Measurements from ENCODE around the gene DCP1A. TPM values are rescaled to one million over a fixed set of nuclear protein-coding genes. Genes with fewer than 3 reads are reported as not detected.
"Not testable (repeated sequence)": the region's sequence is repeated elsewhere in the genome, so short reads cannot be mapped to it uniquely, and the experiment has no call there.

Gene DCP1A
- total and polyA plus RNA-seq, 2 experiments from 2014 or later, result 34.3 to 67.0 TPM

DNA sequence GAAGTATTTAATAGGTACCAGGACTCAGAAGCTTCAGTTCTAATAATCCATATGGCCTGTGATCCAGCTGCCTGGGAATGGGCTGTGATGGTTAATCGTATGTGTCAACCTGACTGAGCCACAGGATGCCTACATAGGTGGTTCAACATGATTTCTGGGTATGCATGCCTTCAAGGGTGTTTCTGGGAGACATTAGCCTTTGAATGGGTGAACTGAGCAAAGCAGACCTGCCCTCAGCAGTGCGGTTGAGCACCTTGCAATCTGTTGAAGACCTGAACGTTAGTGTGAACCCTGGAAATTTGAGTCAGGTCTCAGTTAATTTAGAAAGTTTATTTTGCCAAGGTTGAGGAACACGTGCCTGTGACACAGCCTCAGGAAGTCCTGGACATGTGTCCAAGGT is 68.7 kb downstream of the DCP1A start:
- no peaks in the 10 kb centered on the region for H3K27me3 ChIP-seq
- H3K4me1 ChIP-seq (ENCODE audit: low read depth), result no peaks in the 10 kb centered on the region
- H3K27ac ChIP-seq, result no peak overlapping the region
- no peak overlapping the region for H3K4me3 ChIP-seq
- no peaks in the 10 kb centered on the region for H3K9me3 ChIP-seq (ENCODE audit: low read depth)
- no peak for DNase-seq (ENCODE audit: low read depth in 1 of 2, low spot score in 1 of 2)
- TF ChIP-seq, protein P1, sequence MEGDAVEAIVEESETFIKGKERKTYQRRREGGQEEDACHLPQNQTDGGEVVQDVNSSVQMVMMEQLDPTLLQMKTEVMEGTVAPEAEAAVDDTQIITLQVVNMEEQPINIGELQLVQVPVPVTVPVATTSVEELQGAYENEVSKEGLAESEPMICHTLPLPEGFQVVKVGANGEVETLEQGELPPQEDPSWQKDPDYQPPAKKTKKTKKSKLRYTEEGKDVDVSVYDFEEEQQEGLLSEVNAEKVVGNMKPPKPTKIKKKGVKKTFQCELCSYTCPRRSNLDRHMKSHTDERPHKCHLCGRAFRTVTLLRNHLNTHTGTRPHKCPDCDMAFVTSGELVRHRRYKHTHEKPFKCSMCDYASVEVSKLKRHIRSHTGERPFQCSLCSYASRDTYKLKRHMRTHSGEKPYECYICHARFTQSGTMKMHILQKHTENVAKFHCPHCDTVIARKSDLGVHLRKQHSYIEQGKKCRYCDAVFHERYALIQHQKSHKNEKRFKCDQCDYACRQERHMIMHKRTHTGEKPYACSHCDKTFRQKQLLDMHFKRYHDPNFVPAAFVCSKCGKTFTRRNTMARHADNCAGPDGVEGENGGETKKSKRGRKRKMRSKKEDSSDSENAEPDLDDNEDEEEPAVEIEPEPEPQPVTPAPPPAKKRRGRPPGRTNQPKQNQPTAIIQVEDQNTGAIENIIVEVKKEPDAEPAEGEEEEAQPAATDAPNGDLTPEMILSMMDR (IDR thresholded peaks at IDR 0.05; ENCODE audit: low read depth, low read length), result no peak
- H3K36me3 ChIP-seq, result peaks cover 3% of the 10 kb centered on the region

DNA sequence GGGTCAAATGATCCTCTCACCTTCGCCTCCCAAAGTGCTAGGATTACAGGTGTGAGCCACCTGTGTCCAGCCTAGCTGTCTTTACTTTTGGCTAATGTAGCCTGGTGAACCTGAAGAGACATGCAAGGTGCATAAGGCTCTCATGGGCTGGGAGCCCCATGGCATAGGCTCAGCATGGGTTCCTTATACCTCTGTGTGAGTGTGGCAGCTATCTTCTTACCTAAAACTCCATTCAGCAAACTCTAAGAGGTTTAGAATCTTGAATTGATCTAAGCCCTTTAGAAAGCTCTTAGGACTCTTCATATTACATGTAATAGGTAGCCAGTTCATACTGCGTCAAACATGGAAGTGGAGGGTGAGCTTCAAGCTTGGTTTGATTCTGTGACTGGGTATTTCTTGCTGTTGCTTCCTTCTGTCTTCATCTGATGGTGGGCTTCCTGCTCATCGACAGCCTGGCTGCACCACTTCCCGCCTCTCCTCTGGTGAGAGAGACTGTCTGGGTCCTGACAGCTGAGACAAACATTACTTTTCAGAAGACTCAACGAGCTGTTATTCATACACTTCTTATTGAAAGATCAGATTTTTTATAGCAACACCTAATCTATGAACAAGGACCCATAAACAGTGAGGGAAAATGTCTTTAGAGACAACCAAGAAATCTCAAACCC is 72.3 kb downstream of the DCP1A start:
- TF ChIP-seq, protein P1 (IDR thresholded peaks at IDR 0.05; ENCODE audit: low read depth, low read length), result no peak

DNA sequence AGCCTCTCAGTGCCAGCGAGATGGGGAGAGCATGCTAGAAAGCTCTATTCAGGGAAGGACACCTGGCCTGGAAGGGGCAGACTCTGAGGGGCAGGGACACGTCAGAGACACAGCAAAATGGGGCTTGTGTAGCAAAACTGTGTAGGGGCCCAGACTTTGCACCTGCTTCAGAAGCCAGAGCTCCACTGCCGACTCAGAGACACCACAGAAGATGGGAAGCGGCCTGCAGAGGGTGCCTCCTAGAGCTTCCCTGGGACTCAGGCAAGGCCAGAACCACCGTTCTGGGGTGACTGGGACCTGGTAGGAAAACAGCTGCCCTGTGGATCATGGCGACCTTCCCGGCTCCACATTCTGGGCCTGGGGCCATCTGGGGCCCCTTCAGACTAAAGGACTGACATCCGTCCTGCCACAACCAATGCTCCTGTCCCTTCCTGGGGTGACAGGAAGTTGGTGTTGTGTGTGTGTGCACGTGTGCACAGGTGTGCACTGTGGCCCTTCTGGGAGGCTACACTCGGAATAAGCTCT is 74.1 kb downstream of the DCP1A start:
- Histone ChIP-seq H3K36me3 (no peaks in the 10 kb centered on the region), H3K27ac (no peak overlapping the region), H3K4me3 (no peak overlapping the region), H3K27me3 (no peaks in the 10 kb centered on the region), H3K9me3 (ENCODE audit: low read depth) (no peaks in the 10 kb centered on the region), H3K4me1 (ENCODE audit: low read depth) (peaks cover 9% of the 10 kb centered on the region)
- TF ChIP-seq, protein P1 (IDR thresholded peaks at IDR 0.05; ENCODE audit: low read depth, low read length), result no peak
- no peak for DNase-seq (ENCODE audit: low read depth in 1 of 2, low spot score in 1 of 2)

More for the DNA sequence above, 72.3 kb downstream of the DCP1A start:
- no peak for DNase-seq (ENCODE audit: low read depth in 1 of 2, low spot score in 1 of 2)
- Histone ChIP-seq H3K36me3 (no peaks in the 10 kb centered on the region), H3K4me3 (no peak overlapping the region), H3K27me3 (no peaks in the 10 kb centered on the region), H3K4me1 (ENCODE audit: low read depth) (peaks cover 4% of the 10 kb centered on the region), H3K9me3 (ENCODE audit: low read depth) (no peaks in the 10 kb centered on the region), H3K27ac (no peak overlapping the region)

DNA sequence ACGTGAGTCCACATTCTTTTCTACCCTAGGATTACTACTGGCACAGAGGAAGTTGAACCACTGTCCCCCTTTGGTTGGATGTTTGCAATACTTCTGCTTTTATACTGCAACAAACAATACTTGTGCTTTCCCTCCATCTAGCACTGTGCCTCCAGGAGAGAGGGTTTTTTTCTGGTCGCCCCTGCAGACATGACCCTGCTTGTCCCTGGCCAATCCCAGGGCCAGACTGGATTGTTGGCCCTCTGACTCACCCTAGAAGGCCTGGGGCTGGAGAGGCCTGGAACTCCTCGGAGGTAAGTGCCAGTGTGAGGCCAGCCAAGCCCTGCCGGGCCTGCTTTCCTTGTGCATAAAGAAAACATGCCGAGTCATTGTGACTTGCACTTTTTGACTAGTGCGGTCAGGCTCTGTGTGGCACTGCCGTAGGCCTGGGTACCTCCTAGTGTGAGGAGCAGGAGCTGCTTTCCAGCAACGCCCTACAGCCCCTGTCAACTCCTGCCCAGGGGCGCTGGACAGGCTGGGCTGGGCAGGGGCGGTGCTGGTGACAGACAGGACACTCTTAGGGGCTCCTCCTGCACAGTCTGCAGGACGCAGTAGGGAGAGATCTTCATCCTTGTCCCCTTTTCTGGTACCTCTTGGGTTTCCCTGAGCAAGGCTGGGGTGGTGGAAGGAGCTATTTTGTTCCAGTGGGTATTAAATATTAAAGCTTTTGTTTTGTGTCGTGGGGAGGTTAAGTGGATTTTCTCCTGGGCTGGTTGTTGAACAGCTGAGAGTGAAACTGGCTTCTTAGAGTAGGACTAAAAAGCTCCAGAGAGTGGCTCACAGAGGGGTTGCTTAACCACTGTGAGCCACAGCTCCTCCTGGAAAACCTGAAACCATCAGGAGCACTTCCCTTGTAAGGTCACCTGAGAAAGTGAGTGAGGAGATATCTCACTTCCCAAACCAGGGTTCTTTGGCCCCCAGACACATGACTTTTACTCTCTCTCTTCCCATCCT is 77.2 kb downstream of the DCP1A start:
- H3K27me3 ChIP-seq, result no peaks in the 10 kb centered on the region
- peak; percentile 94 to 96 for DNase-seq (ENCODE audit: low read depth in 1 of 2, low spot score in 1 of 2)
- peak overlapping the region; percentile 90 for H3K27ac ChIP-seq
- H3K4me1 ChIP-seq (ENCODE audit: low read depth), result peaks cover 9% of the 10 kb centered on the region
- no peak overlapping the region for H3K4me3 ChIP-seq
- TF ChIP-seq, protein P1 (IDR thresholded peaks at IDR 0.05; ENCODE audit: low read depth, low read length), result peak; percentile 6
- no peaks in the 10 kb centered on the region for H3K9me3 ChIP-seq (ENCODE audit: low read depth)
- no peaks in the 10 kb centered on the region for H3K36me3 ChIP-seq

DNA sequence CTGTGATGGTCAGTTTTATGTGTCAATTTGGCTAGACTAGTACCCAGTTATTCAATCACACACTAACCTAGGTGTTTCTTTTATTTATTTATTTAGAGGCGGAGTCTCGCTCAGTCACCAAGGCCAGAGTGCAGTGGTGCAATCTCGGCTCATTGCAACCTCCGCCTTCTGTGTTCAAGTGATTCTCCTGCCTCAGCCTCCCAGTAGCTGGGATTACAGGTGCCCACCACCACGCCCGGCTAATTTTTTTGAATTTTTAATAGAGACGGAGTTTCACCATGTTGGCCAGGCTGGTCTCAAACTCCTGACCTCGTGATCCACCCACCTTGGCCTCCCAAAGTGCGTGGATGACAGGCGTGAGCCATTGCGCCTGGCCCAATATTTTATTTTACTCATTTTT is 78.2 kb downstream of the DCP1A start:
- H3K4me1 ChIP-seq (ENCODE audit: low read depth); H3K36me3 ChIP-seq; H3K27me3 ChIP-seq; H3K9me3 ChIP-seq (ENCODE audit: low read depth); H3K4me3 ChIP-seq; DNase-seq (ENCODE audit: low read depth in 1 of 2, low spot score in 1 of 2): not testable (repeated sequence)
- H3K27ac ChIP-seq, result peak overlapping the region; percentile 90
